A549 (cell line): Measurements from ENCODE around the gene ADAM8.

ENCODE experiments used
- CEBPB ChIP-seq, 2 experiments: fragments of >200 bp in 1 of 2; sonication (Bioruptor Twin) in 1 of 2; formaldehyde crosslinking in 1 of 2; IDR thresholded peaks; 2 replicates each; pipeline ENCODE4 v1.6.1; 2012 to 2016
- CTCF ChIP-seq: fragments of >200 bp; sonication (Bioruptor Twin); formaldehyde crosslinking; IDR thresholded peaks from 3 replicates; pipeline ENCODE4 v1.5.1; 2016
- HOXA7 ChIP-seq: fragments of 250-450 bp; sonication (Bioruptor Pico); IDR thresholded peaks from 2 replicates; pipeline ENCODE4 v1.5.0; 2020; ENCODE audit warnings: mild to moderate bottlenecking, moderate library complexity
- KDM1A ChIP-seq: fragments of 200-600 bp; sonication (generic); IDR thresholded peaks from 2 replicates; pipeline ENCODE4 v1.6.1; 2016; ENCODE audit warnings: low read depth, mild to moderate bottlenecking
- POLR2A ChIP-seq: IDR thresholded peaks from 2 replicates; pipeline ENCODE4 v1.6.1; 2012; ENCODE audit warnings: mild to moderate bottlenecking, low read length
- POLR2AphosphoS2 ChIP-seq: conservative IDR thresholded peaks from 2 replicates; pipeline ENCODE4 v1.6.1; 2012; ENCODE audit warnings: low read length, improper control_type of control experiment, inconsistent platforms
- REST ChIP-seq: fragments of 200-600 bp; sonication (generic); IDR thresholded peaks from 2 replicates; pipeline ENCODE4 v1.6.1; 2016; ENCODE audit warnings: antibody characterized with exemption, mild to moderate bottlenecking, moderate library complexity

GRCh38 chr10:133227256-133227655 is 49.4 kb downstream of the ADAM8 start:
- no peak for TF ChIP-seq CTCF
- TF ChIP-seq POLR2A, result no peak
- TF ChIP-seq POLR2AphosphoS2, result no peak
- TF ChIP-seq REST, result no peak
- TF ChIP-seq CEBPB (IDR thresholded peaks at IDR 0.05), result no peak
- TF ChIP-seq HOXA7 (CRISPR knock-in tag), result no peak
- no peak for TF ChIP-seq KDM1A
